Upper lobe of left lung (tissue), 6 donors: ENCODE results near the gene MYT1. TPM values are rescaled to one million over a fixed set of nuclear protein-coding genes. Genes with fewer than 3 reads are reported as not detected.
A peak's percentile ranks its signal among the peaks of the same experiment; 100 is the strongest.

Experiments used
- ATAC-seq, 2 donors: fragments of 200-7000 bp; cut with Tn5 transposase; one replicate each; pipeline ENCODE4 v1.9.1; 2022; ENCODE audit warnings: mild to moderate bottlenecking in 2 of 2, moderate library complexity in 2 of 2; ENCODE audit not compliant: low FRiP score in 2 of 2
- DNase-seq, 2 donors: peaks; one replicate each; pipeline ENCODE4 v3.0.0-alpha.2; 2019 to 2020
- H3K27ac ChIP-seq, 4 donors: fragments of 200-600 bp; sonication (generic); one replicate each; pipeline ENCODE4 v1.5.1; 2016 to 2019
- H3K27me3 ChIP-seq, 4 donors: fragments of 200-600 bp; sonication (generic); one replicate each; pipeline ENCODE4 v1.5.1; 2017 to 2019
- H3K36me3 ChIP-seq, 4 donors: fragments of 200-600 bp; sonication (generic); one replicate each; pipeline ENCODE4 v1.5.1; 2016 to 2019
- H3K4me1 ChIP-seq, 4 donors: fragments of 200-600 bp; sonication (generic); one replicate each; pipeline ENCODE4 v1.5.1; 2018 to 2019
- H3K4me3 ChIP-seq, 4 donors: fragments of 200-600 bp; sonication (generic); one replicate each; pipeline ENCODE4 v1.5.1; 2017 to 2019; ENCODE audit warnings: mild to moderate bottlenecking in 2 of 4, moderate library complexity in 1 of 4
- H3K9me3 ChIP-seq, 4 donors: fragments of 200-600 bp; sonication (generic); one replicate each; pipeline ENCODE4 v1.5.1; 2018 to 2019
- EP300 ChIP-seq, 4 donors: sonication (generic); formaldehyde crosslinking; IDR thresholded peaks; one replicate each; pipeline ENCODE4 v1.5.1; 2017; ENCODE audit warnings: antibody characterized with exemption in 4 of 4, control low read depth in 2 of 4
- POLR2A ChIP-seq, 4 donors: fragments of 450-650 bp; IDR thresholded peaks; one replicate each; pipeline ENCODE4 v1.5.1; 2016 to 2017; ENCODE audit warnings: antibody characterized with exemption in 4 of 4, mild to moderate bottlenecking in 2 of 4
- POLR2AphosphoS5 ChIP-seq, 2 donors: sonication (generic); formaldehyde crosslinking; IDR thresholded peaks; one replicate each; pipeline ENCODE4 v1.5.1; 2017; ENCODE audit warnings: antibody characterized with exemption in 2 of 2
- WGBS, 2 donors: methylation state at CpG; one replicate each; pipeline ENCODE4 v1.1.5; 2017 to 2018; 5-methylcytosine and 5-hydroxymethylcytosine counted together
- total RNA-seq, 6 donors: library from RNA; depleted of rRNA in 4 of 6; stranded (reverse); fragments of >200 nt in 4 of 6; gene quantifications; one replicate each; pipeline versions ENCODE4 v1.1.0 to v1.2.1, GENCODE V29; 2016 to 2021
- TF ChIP-seq, protein P1 (sequence below), 6 experiments: fragments of 450-650 bp in 4 of 6; fragments of 200-600 bp in 2 of 6; sonication (generic) in 2 of 6; IDR thresholded peaks; one replicate each; pipeline ENCODE4 v1.5.1; 2016 to 2019; ENCODE audit warnings: antibody characterized with exemption in 6 of 6
- donor health status: DM: no; HTN: no; CAD: no; lungs with moderate emphysema.
- donor health status: DM: no; HTN: yes; CAD: no; lungs with severe emphysema.

MYT1 gene
- total RNA-seq, 6 donors from 2014 or later, result 0.09 to 3.1 TPM; not detected in 4

DNA sequence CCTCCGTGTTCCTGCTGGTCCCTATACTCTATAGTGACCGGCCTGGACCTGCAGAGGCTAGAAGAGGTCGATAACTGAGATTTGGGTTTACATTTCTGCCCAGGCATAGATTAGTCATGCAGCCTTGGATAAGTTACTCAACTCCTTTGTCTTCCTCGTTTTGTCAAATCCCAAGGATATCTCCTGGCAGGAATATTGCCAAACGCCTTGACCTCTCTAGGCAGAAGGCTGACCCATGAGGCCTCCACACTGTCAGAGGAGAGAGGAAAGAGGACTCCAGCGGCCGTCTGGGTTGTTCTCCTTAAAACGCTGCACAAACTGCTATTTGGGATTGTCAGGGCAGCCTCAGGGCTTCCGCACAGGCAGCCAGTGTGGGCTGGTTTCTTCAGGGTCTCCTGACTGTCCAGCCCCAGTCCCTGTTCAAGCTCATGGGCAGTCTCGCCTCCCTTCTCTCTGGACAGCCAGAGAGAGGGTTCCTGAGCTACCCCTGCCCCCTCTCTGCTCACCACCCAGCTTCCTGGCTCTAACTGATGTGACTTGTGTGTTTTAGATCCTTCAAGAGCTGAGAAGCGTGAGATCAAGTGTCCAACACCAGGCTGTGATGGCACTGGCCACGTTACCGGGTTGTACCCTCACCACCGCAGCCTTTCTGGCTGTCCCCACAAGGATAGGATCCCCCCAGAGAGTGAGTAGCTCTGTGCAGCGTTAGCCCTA is 46.6 kb downstream of the MYT1 start:
- Histone ChIP-seq H3K36me3 (no peaks in the 10 kb centered on the region), H3K4me3 (no peak overlapping the region), H3K27me3 (no peaks in the 10 kb centered on the region), H3K27ac (no peak overlapping the region), H3K9me3 (no peaks in the 10 kb centered on the region), H3K4me1 (peaks cover 7 to 21% (median 15%) of the 10 kb centered on the region in 4 donors)
- DNase-seq, result no peak
- TF ChIP-seq EP300 (IDR thresholded peaks at IDR 0.05) (no peak), POLR2A (IDR thresholded peaks at IDR 0.05) (no peak)
- TF ChIP-seq, protein P1, sequence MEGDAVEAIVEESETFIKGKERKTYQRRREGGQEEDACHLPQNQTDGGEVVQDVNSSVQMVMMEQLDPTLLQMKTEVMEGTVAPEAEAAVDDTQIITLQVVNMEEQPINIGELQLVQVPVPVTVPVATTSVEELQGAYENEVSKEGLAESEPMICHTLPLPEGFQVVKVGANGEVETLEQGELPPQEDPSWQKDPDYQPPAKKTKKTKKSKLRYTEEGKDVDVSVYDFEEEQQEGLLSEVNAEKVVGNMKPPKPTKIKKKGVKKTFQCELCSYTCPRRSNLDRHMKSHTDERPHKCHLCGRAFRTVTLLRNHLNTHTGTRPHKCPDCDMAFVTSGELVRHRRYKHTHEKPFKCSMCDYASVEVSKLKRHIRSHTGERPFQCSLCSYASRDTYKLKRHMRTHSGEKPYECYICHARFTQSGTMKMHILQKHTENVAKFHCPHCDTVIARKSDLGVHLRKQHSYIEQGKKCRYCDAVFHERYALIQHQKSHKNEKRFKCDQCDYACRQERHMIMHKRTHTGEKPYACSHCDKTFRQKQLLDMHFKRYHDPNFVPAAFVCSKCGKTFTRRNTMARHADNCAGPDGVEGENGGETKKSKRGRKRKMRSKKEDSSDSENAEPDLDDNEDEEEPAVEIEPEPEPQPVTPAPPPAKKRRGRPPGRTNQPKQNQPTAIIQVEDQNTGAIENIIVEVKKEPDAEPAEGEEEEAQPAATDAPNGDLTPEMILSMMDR (IDR thresholded peaks at IDR 0.05), result no peak
- ATAC-seq, result no peak
- 76 to 78% methylated on average over 13 to 15 of the region's 15 CpGs for WGBS, 2 donors

DNA sequence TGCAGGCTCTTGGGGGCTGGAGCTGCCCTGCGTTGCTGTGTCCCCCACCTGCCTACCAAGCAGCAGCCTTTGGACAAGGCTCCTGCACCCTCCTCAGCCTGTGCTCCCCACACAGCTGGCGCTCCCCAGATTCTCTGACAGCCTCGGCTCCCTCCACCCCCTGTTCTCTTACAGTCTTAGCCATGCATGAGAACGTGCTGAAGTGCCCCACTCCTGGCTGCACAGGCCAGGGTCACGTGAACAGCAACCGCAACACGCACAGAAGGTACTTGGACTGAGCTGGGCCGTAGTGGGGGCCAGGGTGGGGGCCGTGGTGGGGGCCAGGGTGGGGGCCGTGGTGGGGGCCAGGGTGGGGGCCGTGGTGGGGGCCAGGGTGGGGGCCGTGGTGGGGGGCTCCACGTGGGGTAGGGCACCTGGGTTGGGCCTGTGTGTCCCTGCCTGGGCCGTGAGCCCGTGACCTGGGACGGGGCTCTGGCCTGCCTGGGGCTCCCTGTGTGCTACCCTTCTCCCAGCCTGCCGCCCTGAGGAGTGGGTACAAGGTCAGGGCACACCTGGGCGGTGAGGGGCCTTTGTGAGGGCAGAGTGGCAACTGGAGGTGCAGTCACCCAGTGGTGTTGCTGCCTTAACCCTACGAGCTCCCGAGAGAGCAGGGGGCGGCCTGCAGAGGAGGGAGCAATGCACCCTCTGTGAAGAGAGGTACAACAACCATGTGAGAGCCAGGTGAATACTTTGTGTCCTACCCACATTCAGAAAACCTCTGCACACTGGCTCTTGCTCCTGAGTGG is 47.8 kb downstream of the MYT1 start:
- Histone ChIP-seq H3K36me3 (no peaks in the 10 kb centered on the region), H3K27ac (no peak overlapping the region), H3K4me3 (no peak overlapping the region), H3K9me3 (no peaks in the 10 kb centered on the region), H3K4me1 (peaks cover 7 to 21% (median 15%) of the 10 kb centered on the region in 4 donors), H3K27me3 (no peaks in the 10 kb centered on the region)
- TF ChIP-seq POLR2AphosphoS5 (IDR thresholded peaks at IDR 0.05), result no peak
- TF ChIP-seq POLR2A (IDR thresholded peaks at IDR 0.05), result no peak
- TF ChIP-seq EP300 (IDR thresholded peaks at IDR 0.05), result no peak
- TF ChIP-seq, protein P1 (IDR thresholded peaks at IDR 0.05), result no peak
- DNase-seq (peak; percentile 44 to 66), ATAC-seq (peak in 1 of 2 donors; percentile 20)
- 79 to 87% methylated on average over 3 to 15 of the region's 21 CpGs for WGBS, 2 donors

DNA sequence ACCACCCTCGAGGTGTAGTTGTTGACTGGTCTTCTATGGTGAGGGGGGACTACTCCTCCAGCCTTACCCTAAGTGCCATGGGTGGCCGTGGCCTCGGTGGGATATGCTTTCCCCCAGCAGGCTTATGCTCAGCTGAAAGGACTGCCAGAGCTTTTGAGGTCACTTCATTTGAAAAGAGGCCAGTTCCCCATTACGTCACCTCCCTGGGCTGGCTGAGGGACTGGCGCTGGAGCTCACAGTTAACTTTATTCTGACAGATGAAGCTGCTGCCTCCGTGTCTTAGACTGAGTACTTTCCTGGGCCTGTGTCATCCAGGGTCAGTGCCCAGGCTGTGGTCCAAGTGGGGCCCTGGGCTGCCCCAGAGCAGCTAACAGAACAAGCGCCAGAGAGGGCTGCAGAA is 48.5 kb downstream of the MYT1 start:
- DNase-seq, result peak in 1 of 2 donors; percentile 34
- H3K4me1 ChIP-seq, result peaks cover 7 to 21% (median 15%) of the 10 kb centered on the region in 4 donors
- TF ChIP-seq, protein P1 (IDR thresholded peaks at IDR 0.05), result no peak
- no peak for TF ChIP-seq EP300 (IDR thresholded peaks at IDR 0.05)
- no peak for TF ChIP-seq POLR2A (IDR thresholded peaks at IDR 0.05)
- no peak for TF ChIP-seq POLR2AphosphoS5 (IDR thresholded peaks at IDR 0.05)
- H3K27ac ChIP-seq, result no peak overlapping the region
- no peaks in the 10 kb centered on the region for H3K27me3 ChIP-seq
- H3K36me3 ChIP-seq, result no peaks in the 10 kb centered on the region
- no peak overlapping the region for H3K4me3 ChIP-seq
- H3K9me3 ChIP-seq, result no peaks in the 10 kb centered on the region
- 47 to 57% methylated on average over 6 to 7 of the region's 7 CpGs for WGBS, 2 donors
- ATAC-seq, result peak in 1 of 2 donors; percentile 68

DNA sequence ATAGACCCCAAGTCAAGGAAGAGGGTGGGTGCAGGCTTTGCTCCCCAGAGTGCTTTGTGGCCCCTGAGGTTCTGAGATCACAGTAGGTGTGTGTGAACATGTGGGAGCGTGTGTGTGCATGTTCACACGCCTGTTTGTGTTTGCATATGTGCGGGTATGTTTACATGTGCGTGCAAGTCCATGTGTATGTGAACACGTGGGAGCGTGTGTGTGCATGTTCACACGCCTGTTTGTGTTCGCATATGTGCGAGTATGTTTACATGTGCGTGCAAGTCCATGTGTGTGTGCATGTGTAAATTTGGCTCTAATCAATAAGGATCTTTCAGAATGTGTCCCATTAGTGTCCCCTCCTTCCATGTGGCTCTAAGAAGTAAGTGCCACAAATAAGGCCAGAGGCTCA is 49.9 kb downstream of the MYT1 start:
- H3K27me3 ChIP-seq, result no peaks in the 10 kb centered on the region
- DNase-seq (no peak), ATAC-seq (no peak)
- WGBS, 2 donors, result 89 to 90% methylated on average over 10 of the region's 10 CpGs
- H3K36me3 ChIP-seq, result no peaks in the 10 kb centered on the region
- no peak for TF ChIP-seq EP300 (IDR thresholded peaks at IDR 0.05)
- TF ChIP-seq, protein P1 (IDR thresholded peaks at IDR 0.05), result no peak
- TF ChIP-seq POLR2A (IDR thresholded peaks at IDR 0.05), result no peak
- no peak for TF ChIP-seq POLR2AphosphoS5 (IDR thresholded peaks at IDR 0.05)
- H3K9me3 ChIP-seq, result no peaks in the 10 kb centered on the region
- H3K27ac ChIP-seq, result no peak overlapping the region
- H3K4me1 ChIP-seq, result peaks cover 7 to 21% (median 15%) of the 10 kb centered on the region in 4 donors
- no peak overlapping the region for H3K4me3 ChIP-seq
